Thyroid gland (tissue), 4 donors: ENCODE measurements around the gene SPNS3.

ENCODE experiments used
- CTCF ChIP-seq, 6 experiments: fragments of 200-600 bp in 3 of 6; fragments of 450-650 bp in 3 of 6; sonication (generic) in 3 of 6; IDR thresholded peaks; one replicate each; pipeline ENCODE4 v1.5.1; 2016 to 2019; ENCODE audit warnings: antibody characterized with exemption in 6 of 6, mild to moderate bottlenecking in 2 of 6, inconsistent platforms in 1 of 6, moderate library complexity in 1 of 6
- POLR2A ChIP-seq, 2 donors: fragments of 450-650 bp; IDR thresholded peaks; one replicate each; pipeline ENCODE4 v1.6.1; 2017; ENCODE audit warnings: antibody characterized with exemption in 2 of 2, mild to moderate bottlenecking in 2 of 2, moderate library complexity in 1 of 2

- TF ChIP-seq CTCF (IDR thresholded peaks at IDR 0.05): no peak
- no peak for TF ChIP-seq POLR2A (IDR thresholded peaks at IDR 0.05)
Observed at GRCh38 chr17:4465786-4466185, 32.0 kb downstream of the SPNS3 start.
